GM23248 (cell line): ENCODE measurements around the gene INTS11. TPM values are rescaled to one million over a fixed set of nuclear protein-coding genes. Genes with fewer than 3 reads are reported as not detected.

Experiments used
- DNase-seq: peaks from one replicate; pipeline ENCODE4 v3.0.0-alpha.2; 2015
- H2AFZ ChIP-seq: fragments of 200-600 bp; sonication (generic); 2 replicates; pipeline ENCODE4 v1.6.1; 2016; ENCODE audit warnings: antibody characterized with exemption
- H3F3A ChIP-seq: fragments of 200-600 bp; sonication (generic); 2 replicates; pipeline ENCODE4 v1.6.1; 2016; ENCODE audit warnings: mild to moderate bottlenecking, antibody characterized with exemption, mixed run types; ENCODE audit not compliant: insufficient read depth
- H3K27ac ChIP-seq: fragments of 200-600 bp; sonication (generic); 2 replicates; pipeline ENCODE4 v1.5.1; 2016; ENCODE audit warnings: mild to moderate bottlenecking
- H3K27me3 ChIP-seq: fragments of 200-600 bp; sonication (generic); replicated peaks from 2 replicates; pipeline ENCODE4 v1.6.1; 2016; ENCODE audit warnings: mild to moderate bottlenecking; ENCODE audit not compliant: insufficient read depth
- H3K36me3 ChIP-seq: fragments of 200-600 bp; sonication (generic); 2 replicates; pipeline ENCODE4 v1.6.1; 2016; ENCODE audit warnings: low read depth, mild to moderate bottlenecking
- H3K4me1 ChIP-seq: fragments of 200-600 bp; sonication (generic); 2 replicates; pipeline ENCODE4 v1.6.1; 2016; ENCODE audit warnings: mild to moderate bottlenecking; ENCODE audit not compliant: insufficient read depth
- H3K4me2 ChIP-seq: fragments of 200-600 bp; sonication (generic); one replicate; pipeline ENCODE4 v1.6.1; 2016; ENCODE audit warnings: mild to moderate bottlenecking; ENCODE audit not compliant: unreplicated experiment
- H3K4me3 ChIP-seq: fragments of 200-600 bp; sonication (generic); 2 replicates; pipeline ENCODE4 v1.5.1; 2016; ENCODE audit warnings: mild to moderate bottlenecking
- H3K79me2 ChIP-seq: fragments of 200-600 bp; sonication (generic); 2 replicates; pipeline ENCODE4 v1.6.1; 2016; ENCODE audit warnings: mild to moderate bottlenecking; ENCODE audit not compliant: insufficient read depth
- H3K9ac ChIP-seq: fragments of 200-600 bp; sonication (generic); 2 replicates; pipeline ENCODE4 v1.6.1; 2016; ENCODE audit warnings: mild to moderate bottlenecking
- H3K9me2 ChIP-seq: fragments of 200-600 bp; sonication (generic); 2 replicates; pipeline ENCODE4 v1.6.1; 2016; ENCODE audit warnings: mixed run types, mild to moderate bottlenecking, moderate library complexity; ENCODE audit not compliant: insufficient read depth
- H3K9me3 ChIP-seq: fragments of 200-600 bp; sonication (generic); one replicate; pipeline ENCODE4 v1.6.1; 2017; ENCODE audit warnings: low read depth
- H4K20me1 ChIP-seq: fragments of 200-600 bp; sonication (generic); 2 replicates; pipeline ENCODE4 v1.6.0; 2016; ENCODE audit not compliant: insufficient read depth
- EZH2 ChIP-seq: fragments of 200-600 bp; sonication (generic); IDR thresholded peaks from 2 replicates; pipeline ENCODE4 v1.6.1; 2018; ENCODE audit warnings: antibody characterized with exemption, mild to moderate bottlenecking; ENCODE audit not compliant: insufficient read depth, poor library complexity, severe bottlenecking
- EZH2phosphoT487 ChIP-seq: fragments of 200-600 bp; sonication (generic); IDR thresholded peaks from 2 replicates; pipeline ENCODE4 v1.6.1; 2018; ENCODE audit warnings: antibody characterized with exemption, moderate library complexity, mild to moderate bottlenecking, low read depth; ENCODE audit not compliant: insufficient read depth
- WGBS, 2 experiments: methylation state at CpG; one replicate each; pipeline ENCODE4 v1.1.6; 2015 to 2017; ENCODE audit warnings: low lambda C conversion rate in 2 of 2, low coverage in 1 of 2; ENCODE audit errors: missing lambda C conversion rate in 2 of 2; 5-methylcytosine and 5-hydroxymethylcytosine counted together
- in situ Hi-C: fragments of 300-500 bp; cut with MboI; formaldehyde crosslinking; loops from 2 replicates; pipeline ENCODE4 v1.15.0; 2020
- polyA plus RNA-seq: library from polyadenylated mRNA; unstranded; fragments of >200 nt; fragmentation: Nextera tagmentation; extraction: Ambion mirVana; gene quantifications from 2 replicates; pipeline ENCODE4 v1.2.1, GENCODE V29; 2016
- total RNA-seq: library from RNA; depleted of rRNA; stranded (reverse); fragments of >200 nt; shearing (Covaris generic); gene quantifications from 2 replicates; pipeline ENCODE4 v1.2.3, GENCODE V29; 2014

INTS11 gene
- total and polyA plus RNA-seq, 2 experiments from 2014 or later, result 70.2 to 90.0 TPM

- peak overlapping the region; percentile 99 for H3K27ac ChIP-seq
- 9% methylated on average over 13 of the region's 13 CpGs for WGBS, 2 experiments
- H4K20me1 ChIP-seq, result no peaks in the 10 kb centered on the region
- H3K79me2 ChIP-seq, result peaks cover 23% of the 10 kb centered on the region
- peak overlapping the region; percentile 82 for H3K9ac ChIP-seq
- H3K9me3 ChIP-seq, result no peaks in the 10 kb centered on the region
- TF ChIP-seq EZH2, result no peak
- no peak for TF ChIP-seq EZH2phosphoT487
- in situ Hi-C loops, result no loop called here
- peaks cover 32% of the 10 kb centered on the region for H3F3A ChIP-seq
- H3K4me3 ChIP-seq, result peak overlapping the region; percentile 56
- H3K27me3 ChIP-seq, result no peaks in the 10 kb centered on the region
- peaks cover 36% of the 10 kb centered on the region for H3K4me1 ChIP-seq
- peak overlapping the region; percentile 82 for H3K4me2 ChIP-seq
- peak; percentile 95 for DNase-seq
- no peaks in the 10 kb centered on the region for H3K36me3 ChIP-seq
- peak overlapping the region; percentile 83 for H2AFZ ChIP-seq
- H3K9me2 ChIP-seq, result no peaks in the 10 kb centered on the region
Observed at GRCh38 chr1:1361982-1362423, 37.5 kb upstream of the INTS11 start.

DNA sequence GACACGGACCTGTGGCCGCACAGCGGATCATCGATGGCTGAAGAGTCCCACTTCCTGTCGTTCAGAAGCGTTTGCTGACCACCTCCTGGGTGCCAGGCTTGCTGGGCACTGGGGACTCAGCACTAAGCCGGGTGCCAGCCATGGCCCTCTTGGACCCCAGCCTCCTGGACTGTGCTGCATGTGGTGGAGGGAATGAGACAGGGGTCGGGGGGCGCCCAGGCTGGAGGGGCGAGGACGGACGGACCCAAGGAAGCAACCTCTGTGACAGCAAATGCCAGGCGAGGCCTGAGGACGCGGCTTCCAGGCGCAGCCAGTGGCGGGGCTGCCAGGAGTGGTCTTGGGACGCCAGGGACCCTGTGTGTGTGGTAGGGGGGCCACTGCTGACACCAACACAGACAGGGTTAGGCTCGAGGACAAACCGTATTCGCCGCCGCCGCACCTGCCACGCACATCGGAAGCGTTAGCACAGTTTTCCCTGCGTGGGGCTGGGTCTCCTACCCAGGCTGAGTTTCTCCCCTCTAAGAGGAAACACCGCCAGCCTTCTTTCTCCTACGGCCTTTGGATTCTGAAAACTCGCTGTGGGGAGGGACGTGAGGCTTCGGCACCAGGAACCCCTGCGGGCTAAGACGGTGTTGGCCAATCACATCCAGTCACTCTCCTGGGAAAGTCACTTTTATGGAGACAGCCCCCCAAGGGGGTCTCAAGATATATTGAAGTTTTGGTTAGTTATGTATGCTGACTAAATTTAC is 36.9 kb upstream of the INTS11 start:
- in situ Hi-C loops, result no loop called here
- DNase-seq, result no peak
- TF ChIP-seq EZH2, result no peak
- TF ChIP-seq EZH2phosphoT487, result no peak
- H3K9me2 ChIP-seq, result no peaks in the 10 kb centered on the region
- no peaks in the 10 kb centered on the region for H3K9me3 ChIP-seq
- H3K4me1 ChIP-seq, result peaks cover 36% of the 10 kb centered on the region
- H2AFZ ChIP-seq, result peak overlapping the region; percentile 83
- no peaks in the 10 kb centered on the region for H3K27me3 ChIP-seq
- no peaks in the 10 kb centered on the region for H3K36me3 ChIP-seq
- WGBS, 2 experiments, result 70 to 72% methylated on average over 31 to 34 of the region's 35 CpGs
- H4K20me1 ChIP-seq, result no peaks in the 10 kb centered on the region
- peaks cover 29% of the 10 kb centered on the region for H3F3A ChIP-seq
- H3K4me2 ChIP-seq, result peak overlapping the region; percentile 82
- H3K27ac ChIP-seq, result peak overlapping the region; percentile 99
- H3K4me3 ChIP-seq, result peak overlapping the region; percentile 56
- H3K79me2 ChIP-seq, result peaks cover 29% of the 10 kb centered on the region
- peak overlapping the region; percentile 82 for H3K9ac ChIP-seq

DNA sequence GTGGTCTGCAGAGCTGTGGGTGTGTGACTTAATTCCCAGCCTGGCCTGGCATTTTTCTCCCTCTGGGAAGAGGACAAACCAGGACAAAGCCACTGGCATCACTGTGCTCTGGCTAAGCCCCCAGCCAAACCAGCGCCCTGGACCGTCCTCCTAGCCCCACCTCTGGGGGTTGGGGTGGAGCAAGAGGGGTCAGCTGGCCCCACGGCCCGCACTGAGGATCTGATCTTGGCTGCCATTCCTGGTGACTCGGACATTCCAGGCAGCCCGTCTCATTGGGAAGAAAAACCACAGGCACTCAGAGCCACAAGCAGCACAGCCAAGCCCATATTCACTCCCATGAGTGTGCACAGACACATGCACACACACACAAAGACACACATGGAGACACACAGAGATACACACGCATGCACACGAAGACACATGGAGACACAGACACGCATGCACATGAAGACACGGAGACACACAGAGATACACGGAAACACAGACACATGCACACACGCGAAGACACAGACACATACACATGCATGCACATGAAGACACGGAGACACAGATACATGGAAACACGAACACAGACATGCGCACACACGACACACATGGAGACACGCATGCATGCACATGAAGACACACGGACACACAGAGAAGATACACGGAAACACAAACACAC is 36.2 kb upstream of the INTS11 start:
- Histone ChIP-seq H3F3A (peaks cover 28% of the 10 kb centered on the region), H3K27me3 (no peaks in the 10 kb centered on the region), H3K9ac (peak overlapping the region; percentile 96), H3K4me2 (peak overlapping the region; percentile 82), H3K79me2 (peaks cover 37% of the 10 kb centered on the region), H2AFZ (no peak overlapping the region), H3K4me3 (peak overlapping the region; percentile 35; the same call in 1 of the 2 replicates), H3K9me3 (no peaks in the 10 kb centered on the region), H3K9me2 (no peaks in the 10 kb centered on the region), H3K27ac (peak overlapping the region; percentile 99), H3K4me1 (peaks cover 36% of the 10 kb centered on the region), H3K36me3 (no peaks in the 10 kb centered on the region), H4K20me1 (no peaks in the 10 kb centered on the region)
- peak; percentile 98 for DNase-seq
- 20 to 21% methylated on average over 20 of the region's 20 CpGs for WGBS, 2 experiments
- in situ Hi-C loops, result no loop called here
- TF ChIP-seq EZH2phosphoT487, result no peak
- no peak for TF ChIP-seq EZH2

- H3K9ac ChIP-seq, result peak overlapping the region; percentile 96
- WGBS, 2 experiments, result 2 to 3% methylated on average over 17 to 28 of the region's 28 CpGs
- no peaks in the 10 kb centered on the region for H3K36me3 ChIP-seq
- H3K4me1 ChIP-seq, result peaks cover 36% of the 10 kb centered on the region
- H3K27ac ChIP-seq, result peak overlapping the region; percentile 99
- H3K9me2 ChIP-seq, result no peaks in the 10 kb centered on the region
- peaks cover 28% of the 10 kb centered on the region for H3F3A ChIP-seq
- peak overlapping the region; percentile 80 for H3K4me2 ChIP-seq
- in situ Hi-C loops, result no loop called here
- peak overlapping the region; percentile 94 for H3K4me3 ChIP-seq
- H3K27me3 ChIP-seq, result no peaks in the 10 kb centered on the region
- TF ChIP-seq EZH2phosphoT487 (no peak), EZH2 (no peak)
- H3K79me2 ChIP-seq, result peaks cover 45% of the 10 kb centered on the region
- no peak overlapping the region for H2AFZ ChIP-seq
- H3K9me3 ChIP-seq, result no peaks in the 10 kb centered on the region
- H4K20me1 ChIP-seq, result no peaks in the 10 kb centered on the region
- peak; percentile 95 for DNase-seq
Observed at GRCh38 chr1:1359664-1360468, 35.4 kb upstream of the INTS11 start.
